HEK293 (cell line): ENCODE results near the gene TM9SF3.

ENCODE experiments used
- ZNF311 ChIP-seq: fragments of 450-650 bp; formaldehyde crosslinking; IDR thresholded peaks from 2 replicates; pipeline ENCODE4 v1.5.1; 2017; ENCODE audit warnings: missing biosample characterization, missing genetic modification characterization, borderline replicate concordance
- ZNF785 ChIP-seq: fragments of 450-650 bp; formaldehyde crosslinking; IDR thresholded peaks from 2 replicates; pipeline ENCODE4 v1.5.1; 2016; ENCODE audit warnings: missing biosample characterization, missing genetic modification characterization
- TF ChIP-seq, protein P1 (sequence below): fragments of 450-650 bp; formaldehyde crosslinking; IDR thresholded peaks from 2 replicates; pipeline ENCODE4 v1.5.1; 2016; ENCODE audit warnings: missing biosample characterization, missing genetic modification characterization
- TF ChIP-seq, protein P2 (sequence below): fragments of 450-650 bp; formaldehyde crosslinking; IDR thresholded peaks from 2 replicates; pipeline ENCODE4 v1.5.1; 2016; ENCODE audit warnings: missing biosample characterization, missing genetic modification characterization, low read depth
- TF ChIP-seq, protein P3 (sequence below): fragments of 450-650 bp; formaldehyde crosslinking; optimal IDR thresholded peaks from 2 replicates; pipeline ENCODE3; 2016; ENCODE audit warnings: missing biosample characterization, mild to moderate bottlenecking, missing genetic modification characterization

DNA sequence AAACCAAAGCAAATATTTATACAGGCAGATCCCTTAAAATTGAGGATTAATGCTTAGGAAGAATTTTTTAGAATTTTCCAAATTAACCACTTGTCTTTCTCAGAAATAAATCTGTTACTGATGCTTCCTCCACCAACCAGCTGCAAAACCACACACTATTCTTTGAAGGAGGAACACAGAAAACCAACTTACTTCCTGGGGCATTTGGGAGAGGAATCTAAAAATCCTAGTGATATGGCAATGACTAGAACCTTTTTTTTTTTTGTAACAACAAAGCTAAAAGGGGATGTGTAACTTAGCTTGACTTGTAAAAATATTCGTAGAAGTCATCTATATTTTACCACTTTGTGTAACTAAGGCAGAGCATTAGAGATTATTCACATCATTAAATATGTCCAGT, 5.1 kb upstream of the TM9SF3 start:
- TF ChIP-seq ZNF311 (tag by site-specific recombination): no peak
- TF ChIP-seq, protein P1, sequence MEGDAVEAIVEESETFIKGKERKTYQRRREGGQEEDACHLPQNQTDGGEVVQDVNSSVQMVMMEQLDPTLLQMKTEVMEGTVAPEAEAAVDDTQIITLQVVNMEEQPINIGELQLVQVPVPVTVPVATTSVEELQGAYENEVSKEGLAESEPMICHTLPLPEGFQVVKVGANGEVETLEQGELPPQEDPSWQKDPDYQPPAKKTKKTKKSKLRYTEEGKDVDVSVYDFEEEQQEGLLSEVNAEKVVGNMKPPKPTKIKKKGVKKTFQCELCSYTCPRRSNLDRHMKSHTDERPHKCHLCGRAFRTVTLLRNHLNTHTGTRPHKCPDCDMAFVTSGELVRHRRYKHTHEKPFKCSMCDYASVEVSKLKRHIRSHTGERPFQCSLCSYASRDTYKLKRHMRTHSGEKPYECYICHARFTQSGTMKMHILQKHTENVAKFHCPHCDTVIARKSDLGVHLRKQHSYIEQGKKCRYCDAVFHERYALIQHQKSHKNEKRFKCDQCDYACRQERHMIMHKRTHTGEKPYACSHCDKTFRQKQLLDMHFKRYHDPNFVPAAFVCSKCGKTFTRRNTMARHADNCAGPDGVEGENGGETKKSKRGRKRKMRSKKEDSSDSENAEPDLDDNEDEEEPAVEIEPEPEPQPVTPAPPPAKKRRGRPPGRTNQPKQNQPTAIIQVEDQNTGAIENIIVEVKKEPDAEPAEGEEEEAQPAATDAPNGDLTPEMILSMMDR (tag by site-specific recombination): no peak
- no peak for TF ChIP-seq ZNF785 (tag by site-specific recombination)
- TF ChIP-seq, protein P2, sequence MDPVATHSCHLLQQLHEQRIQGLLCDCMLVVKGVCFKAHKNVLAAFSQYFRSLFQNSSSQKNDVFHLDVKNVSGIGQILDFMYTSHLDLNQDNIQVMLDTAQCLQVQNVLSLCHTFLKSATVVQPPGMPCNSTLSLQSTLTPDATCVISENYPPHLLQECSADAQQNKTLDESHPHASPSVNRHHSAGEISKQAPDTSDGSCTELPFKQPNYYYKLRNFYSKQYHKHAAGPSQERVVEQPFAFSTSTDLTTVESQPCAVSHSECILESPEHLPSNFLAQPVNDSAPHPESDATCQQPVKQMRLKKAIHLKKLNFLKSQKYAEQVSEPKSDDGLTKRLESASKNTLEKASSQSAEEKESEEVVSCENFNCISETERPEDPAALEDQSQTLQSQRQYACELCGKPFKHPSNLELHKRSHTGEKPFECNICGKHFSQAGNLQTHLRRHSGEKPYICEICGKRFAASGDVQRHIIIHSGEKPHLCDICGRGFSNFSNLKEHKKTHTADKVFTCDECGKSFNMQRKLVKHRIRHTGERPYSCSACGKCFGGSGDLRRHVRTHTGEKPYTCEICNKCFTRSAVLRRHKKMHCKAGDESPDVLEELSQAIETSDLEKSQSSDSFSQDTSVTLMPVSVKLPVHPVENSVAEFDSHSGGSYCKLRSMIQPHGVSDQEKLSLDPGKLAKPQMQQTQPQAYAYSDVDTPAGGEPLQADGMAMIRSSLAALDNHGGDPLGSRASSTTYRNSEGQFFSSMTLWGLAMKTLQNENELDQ (tag by site-specific recombination): no peak
- TF ChIP-seq, protein P3, sequence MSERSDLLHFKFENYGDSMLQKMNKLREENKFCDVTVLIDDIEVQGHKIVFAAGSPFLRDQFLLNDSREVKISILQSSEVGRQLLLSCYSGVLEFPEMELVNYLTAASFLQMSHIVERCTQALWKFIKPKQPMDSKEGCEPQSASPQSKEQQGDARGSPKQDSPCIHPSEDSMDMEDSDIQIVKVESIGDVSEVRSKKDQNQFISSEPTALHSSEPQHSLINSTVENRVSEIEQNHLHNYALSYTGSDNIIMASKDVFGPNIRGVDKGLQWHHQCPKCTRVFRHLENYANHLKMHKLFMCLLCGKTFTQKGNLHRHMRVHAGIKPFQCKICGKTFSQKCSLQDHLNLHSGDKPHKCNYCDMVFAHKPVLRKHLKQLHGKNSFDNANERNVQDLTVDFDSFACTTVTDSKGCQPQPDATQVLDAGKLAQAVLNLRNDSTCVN (tag by site-specific recombination): no peak
